PC-3 (cell line): ENCODE results near the gene PNO1. TPM values are rescaled to one million over a fixed set of nuclear protein-coding genes. Genes with fewer than 3 reads are reported as not detected.

ENCODE experiments used
- ATAC-seq: fragments of 200-7000 bp; cut with Tn5 transposase; 2 replicates; pipeline ENCODE4 v1.9.1; 2020; ENCODE audit warnings: mild to moderate bottlenecking, moderate library complexity
- BruUV-seq: library from RNA; stranded (reverse); fragments of 400-500 nt; replicated peaks from 2 replicates; lab custom pipeline; 2021; lab: Mats Ljungman, UMichigan
- CTCF ChIA-PET: fragments of 300-600 bp; sonication (Branson Sonifier 250); formaldehyde crosslinking; loops from one replicate; lab custom pipeline; 2022; ENCODE audit warnings: antibody characterized with exemption; lab: Charles Lee
- POLR2A ChIA-PET: fragments of 300-600 bp; sonication (Branson Sonifier 250); formaldehyde crosslinking; loops from one replicate; lab custom pipeline; 2022; ENCODE audit warnings: antibody characterized with exemption; ENCODE audit not compliant: unreplicated experiment; lab: Charles Lee
- DNase-seq: peaks from one replicate; pipeline ENCODE4 v3.0.0-alpha.2; 2015
- H2AFZ ChIP-seq: fragments of 300-600 bp; sonication (generic); 2 replicates; pipeline ENCODE4 v1.6.0; 2016; ENCODE audit warnings: antibody characterized with exemption, low read length
- H3F3A ChIP-seq: fragments of 300-600 bp; sonication (generic); one replicate; pipeline ENCODE4 v1.6.0; 2017; ENCODE audit warnings: antibody characterized with exemption, low read length, control low read depth, mild to moderate bottlenecking; ENCODE audit not compliant: unreplicated experiment
- H3K27ac ChIP-seq: fragments of 300-600 bp; sonication (generic); 2 replicates; pipeline ENCODE4 v1.5.1; 2016; ENCODE audit warnings: mild to moderate bottlenecking, low read length
- H3K27me3 ChIP-seq: fragments of 300-600 bp; sonication (generic); 2 replicates; pipeline ENCODE4 v1.6.1; 2016; ENCODE audit warnings: low read length, mixed read lengths
- H3K36me3 ChIP-seq: fragments of 300-600 bp; sonication (generic); 2 replicates; pipeline ENCODE4 v1.6.1; 2016; ENCODE audit warnings: low read depth, mixed run types, low read length, mixed read lengths
- H3K4me1 ChIP-seq: fragments of 300-600 bp; sonication (generic); 2 replicates; pipeline ENCODE4 v1.5.1; 2016; ENCODE audit warnings: low read length; ENCODE audit not compliant: insufficient read depth
- H3K4me2 ChIP-seq: fragments of 300-600 bp; sonication (generic); 2 replicates; pipeline ENCODE4 v1.6.0; 2016; ENCODE audit warnings: low read length
- H3K4me3 ChIP-seq: fragments of 300-600 bp; sonication (generic); 2 replicates; pipeline ENCODE4 v1.5.1; 2016; ENCODE audit warnings: mild to moderate bottlenecking, low read length, mixed read lengths
- H3K79me2 ChIP-seq: fragments of 300-600 bp; sonication (generic); 2 replicates; pipeline ENCODE4 v1.6.1; 2017; ENCODE audit warnings: low read length, mixed read lengths
- H3K9ac ChIP-seq: fragments of 300-600 bp; sonication (generic); 2 replicates; pipeline ENCODE4 v1.6.0; 2016; ENCODE audit warnings: mild to moderate bottlenecking, low read length
- H3K9me2 ChIP-seq: fragments of 300-600 bp; sonication (generic); replicated peaks from 2 replicates; pipeline ENCODE4 v1.6.1; 2016; ENCODE audit warnings: mixed run types, low read length, mixed read lengths
- H3K9me3 ChIP-seq: fragments of 300-600 bp; sonication (generic); 2 replicates; pipeline ENCODE4 v1.6.1; 2016; ENCODE audit warnings: low read length, mixed read lengths
- H4K20me1 ChIP-seq: fragments of 300-600 bp; sonication (generic); 2 replicates; pipeline ENCODE4 v1.6.1; 2016; ENCODE audit warnings: low read length, mixed read lengths
- EZH2 ChIP-seq: fragments of 300-600 bp; sonication (generic); IDR thresholded peaks from one replicate; pipeline ENCODE4 v1.6.1; 2017; ENCODE audit warnings: antibody characterized with exemption, mild to moderate bottlenecking, low read length; ENCODE audit not compliant: unreplicated experiment
- EZH2phosphoT487 ChIP-seq: fragments of 300-600 bp; sonication (generic); IDR thresholded peaks from 2 replicates; pipeline ENCODE4 v1.6.1; 2018; ENCODE audit warnings: mild to moderate bottlenecking, antibody characterized with exemption, low read length, borderline replicate concordance
- intact Hi-C: fragments of 100-400 bp; cut with micrococcal nuclease; formaldehyde crosslinking; loops from 2 replicates; pipeline ENCODE4 v1.9.0; 2023
- total RNA-seq: library from RNA; depleted of rRNA; stranded (reverse); fragments of >200 nt; gene quantifications from 2 replicates; pipeline ENCODE4 v1.2.3, GENCODE V29; 2014
- TF ChIP-seq, protein P1 (sequence below): fragments of 300-600 bp; sonication (generic); conservative IDR thresholded peaks from 2 replicates; pipeline ENCODE4 v1.5.1; 2017; ENCODE audit warnings: antibody characterized with exemption, low read depth, mild to moderate bottlenecking, low read length

PNO1 gene
- total RNA-seq, 1 experiment from 2014 or later = 50.8 TPM

DNA sequence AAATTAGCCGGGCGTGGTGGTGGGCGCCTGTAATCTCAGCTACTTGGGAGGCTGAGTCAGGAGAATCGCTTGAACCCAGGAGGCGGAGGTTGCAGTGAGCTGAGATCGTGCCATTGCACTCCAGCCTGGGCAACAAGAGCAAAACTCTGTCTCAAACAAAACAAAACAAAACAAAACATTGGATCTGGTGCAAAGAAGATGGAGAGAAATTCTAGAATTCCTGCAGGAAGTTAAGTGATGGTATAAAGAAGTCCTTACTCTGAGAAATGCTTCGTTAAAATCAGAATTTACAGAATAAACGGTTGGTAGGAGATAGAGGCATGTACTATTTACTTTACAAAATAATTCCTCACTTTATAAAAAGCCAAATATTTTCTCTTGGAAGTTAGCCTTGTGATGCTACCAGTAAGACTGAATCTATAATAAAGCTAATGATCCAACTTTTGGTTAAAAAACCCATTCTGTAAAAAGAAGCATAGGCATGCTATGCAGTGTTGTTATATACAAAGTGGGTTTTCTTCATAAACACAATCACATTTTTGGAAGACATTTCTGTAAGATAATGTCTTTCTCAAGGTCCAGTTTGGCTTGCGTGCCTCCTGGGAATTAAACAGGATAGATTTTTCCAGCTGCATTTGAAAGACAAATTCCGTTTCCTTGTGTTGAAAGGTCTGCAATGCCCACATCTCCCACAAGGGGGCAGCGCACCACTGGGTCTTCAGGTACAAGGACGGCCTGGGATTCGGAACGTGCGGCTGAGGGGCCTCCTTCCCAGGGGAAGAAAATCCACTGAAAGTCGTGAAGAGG lies 35.6 kb upstream of the PNO1 start:
- DNase-seq = peak; percentile 88
- no peaks in the 10 kb centered on the region for H3F3A ChIP-seq
- peak; percentile 79 for ATAC-seq
- no peaks in the 10 kb centered on the region for H3K27me3 ChIP-seq
- intact Hi-C loops = loop anchor here (1.0 kb wide), 3 partner anchors 160 to 319 kb away; no protein-coding TSS in a partner anchor
- no peaks in the 10 kb centered on the region for H3K9me2 ChIP-seq
- no TSS peak for BruUV-seq
- no peak overlapping the region for H3K27ac ChIP-seq
- CTCF ChIA-PET = interaction anchor here (0.5 to 1.4 kb wide), 6 partner anchors 75 to 372 kb away, joined by 4 to 11 read pairs (median 4); no protein-coding TSS in a partner anchor
- no peaks in the 10 kb centered on the region for H4K20me1 ChIP-seq
- peaks cover 4% of the 10 kb centered on the region; the same call in 1 of the 2 replicates for H3K4me1 ChIP-seq
- no peaks in the 10 kb centered on the region for H3K79me2 ChIP-seq
- no peaks in the 10 kb centered on the region for H3K9me3 ChIP-seq
- peak overlapping the region; percentile 28; the same call in 1 of the 2 replicates for H3K4me3 ChIP-seq
- peak overlapping the region; percentile 64 for H3K4me2 ChIP-seq
- TF ChIP-seq, protein P1, sequence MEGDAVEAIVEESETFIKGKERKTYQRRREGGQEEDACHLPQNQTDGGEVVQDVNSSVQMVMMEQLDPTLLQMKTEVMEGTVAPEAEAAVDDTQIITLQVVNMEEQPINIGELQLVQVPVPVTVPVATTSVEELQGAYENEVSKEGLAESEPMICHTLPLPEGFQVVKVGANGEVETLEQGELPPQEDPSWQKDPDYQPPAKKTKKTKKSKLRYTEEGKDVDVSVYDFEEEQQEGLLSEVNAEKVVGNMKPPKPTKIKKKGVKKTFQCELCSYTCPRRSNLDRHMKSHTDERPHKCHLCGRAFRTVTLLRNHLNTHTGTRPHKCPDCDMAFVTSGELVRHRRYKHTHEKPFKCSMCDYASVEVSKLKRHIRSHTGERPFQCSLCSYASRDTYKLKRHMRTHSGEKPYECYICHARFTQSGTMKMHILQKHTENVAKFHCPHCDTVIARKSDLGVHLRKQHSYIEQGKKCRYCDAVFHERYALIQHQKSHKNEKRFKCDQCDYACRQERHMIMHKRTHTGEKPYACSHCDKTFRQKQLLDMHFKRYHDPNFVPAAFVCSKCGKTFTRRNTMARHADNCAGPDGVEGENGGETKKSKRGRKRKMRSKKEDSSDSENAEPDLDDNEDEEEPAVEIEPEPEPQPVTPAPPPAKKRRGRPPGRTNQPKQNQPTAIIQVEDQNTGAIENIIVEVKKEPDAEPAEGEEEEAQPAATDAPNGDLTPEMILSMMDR = peak; percentile 98
- no peak for TF ChIP-seq EZH2
- no peaks in the 10 kb centered on the region for H3K36me3 ChIP-seq
- POLR2A ChIA-PET = interaction anchor here (0.6 kb wide), 1 partner anchor 12 kb away, joined by 4 read pairs; no protein-coding TSS in a partner anchor
- H3K9ac ChIP-seq = no peak overlapping the region
- H2AFZ ChIP-seq = peak overlapping the region; percentile 74

- H3K4me2 ChIP-seq = peak overlapping the region; percentile 64
- no peak overlapping the region for H3K27ac ChIP-seq
- intact Hi-C loops = loop anchor here (1.0 kb wide), 3 partner anchors 160 to 319 kb away; no protein-coding TSS in a partner anchor
- TF ChIP-seq EZH2 = no peak
- TF ChIP-seq, protein P1 = no peak
- no TSS peak for BruUV-seq
- H3K9me2 ChIP-seq = no peaks in the 10 kb centered on the region
- no peaks in the 10 kb centered on the region for H3K9me3 ChIP-seq
- H4K20me1 ChIP-seq = no peaks in the 10 kb centered on the region
- no peaks in the 10 kb centered on the region for H3K79me2 ChIP-seq
- H3K4me3 ChIP-seq = peak overlapping the region; percentile 28; the same call in 1 of the 2 replicates
- H2AFZ ChIP-seq = peak overlapping the region; percentile 74
- H3K4me1 ChIP-seq = peaks cover 4% of the 10 kb centered on the region; the same call in 1 of the 2 replicates
- ChIA-PET POLR2A (no interaction called here), CTCF (interaction anchor here (0.8 to 1.4 kb wide), 4 partner anchors 75 to 319 kb away, joined by 4 to 11 read pairs (median 6); no protein-coding TSS in a partner anchor)
- H3K9ac ChIP-seq = no peak overlapping the region
- no peaks in the 10 kb centered on the region for H3K36me3 ChIP-seq
- ATAC-seq (no peak; the same call in 1 of the 2 replicates), DNase-seq (no peak)
- H3K27me3 ChIP-seq = no peaks in the 10 kb centered on the region
- no peaks in the 10 kb centered on the region for H3F3A ChIP-seq
Observed at GRCh38 chr2:68122680-68122964, 35.1 kb upstream of the PNO1 start.

DNA sequence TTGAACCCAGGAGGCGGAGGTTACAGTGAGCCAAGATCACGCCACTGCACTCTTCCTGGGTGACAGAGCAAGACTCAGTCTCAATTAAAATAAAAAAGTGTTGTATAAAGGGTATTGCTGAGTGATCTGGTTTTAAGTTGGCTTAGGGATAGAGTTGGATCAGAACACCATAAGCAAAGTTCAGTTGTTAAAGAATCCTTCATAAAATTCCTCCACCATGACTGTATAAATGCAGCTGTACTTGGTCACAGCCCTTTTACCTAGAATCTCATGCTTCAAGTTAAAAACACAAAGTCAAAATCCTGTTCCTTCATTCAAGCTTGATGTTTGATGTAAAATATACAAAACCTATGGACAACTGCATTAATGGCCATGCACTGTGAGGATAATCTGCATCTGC lies 33.4 kb upstream of the PNO1 start:
- Histone ChIP-seq H2AFZ (no peak overlapping the region), H3K4me2 (no peak overlapping the region), H3K27ac (no peak overlapping the region), H3K9me3 (no peaks in the 10 kb centered on the region), H4K20me1 (no peaks in the 10 kb centered on the region), H3F3A (no peaks in the 10 kb centered on the region), H3K9ac (no peak overlapping the region), H3K27me3 (no peaks in the 10 kb centered on the region), H3K36me3 (no peaks in the 10 kb centered on the region), H3K79me2 (no peaks in the 10 kb centered on the region), H3K9me2 (no peaks in the 10 kb centered on the region), H3K4me1 (peaks cover 4% of the 10 kb centered on the region; the same call in 1 of the 2 replicates), H3K4me3 (no peak overlapping the region)
- POLR2A ChIA-PET = no interaction called here
- ATAC-seq (no peak), DNase-seq (peak; percentile 19)
- no TSS peak for BruUV-seq
- TF ChIP-seq, protein P1 = no peak
- no peak for TF ChIP-seq EZH2
- TF ChIP-seq EZH2phosphoT487 = no peak
- CTCF ChIA-PET = interaction anchor here (0.6 kb wide), 1 partner anchor 29 kb away, joined by 11 read pairs; no protein-coding TSS in a partner anchor
- intact Hi-C loops = no loop called here
